Large intestine (tissue), 3 donors: ENCODE data around the gene RERE. TPM values are rescaled to one million over a fixed set of nuclear protein-coding genes. Genes with fewer than 3 reads are reported as not detected.

Experiments
- DNase-seq, 2 donors: peaks; one replicate each; pipeline versions ENCODE4 v3.0.0 to v3.0.0-alpha.2; 2013
- H3K27ac ChIP-seq: one replicate; pipeline ENCODE4 v1.5.1; 2013; ENCODE audit warnings: low read length
- H3K27me3 ChIP-seq: 2 replicates; pipeline ENCODE4 v1.6.1; 2013; ENCODE audit warnings: low read length; ENCODE audit not compliant: control insufficient read depth, insufficient read depth
- H3K36me3 ChIP-seq: 2 replicates; pipeline ENCODE4 v1.6.1; 2013; ENCODE audit warnings: low read length; ENCODE audit not compliant: control insufficient read depth, insufficient read depth
- H3K4me1 ChIP-seq: one replicate; pipeline ENCODE4 v1.6.1; 2013; ENCODE audit warnings: low read length; ENCODE audit not compliant: control insufficient read depth, insufficient read depth
- H3K4me3 ChIP-seq: one replicate; pipeline ENCODE4 v1.5.1; 2013; ENCODE audit warnings: low read length
- H3K9me3 ChIP-seq: one replicate; pipeline ENCODE4 v1.6.1; 2013; ENCODE audit warnings: mild to moderate bottlenecking, low read depth, low read length, moderate library complexity; ENCODE audit not compliant: control insufficient read depth
- WGBS: methylation state at CpG from one replicate; pipeline ENCODE4 v1.1.5; 2013; ENCODE audit warnings: low lambda C conversion rate; ENCODE audit not compliant: insufficient coverage; 5-methylcytosine and 5-hydroxymethylcytosine counted together
- polyA plus RNA-seq: library from polyadenylated mRNA; unstranded; fragments of 120-200 nt; gene quantifications from one replicate; pipeline ENCODE4 v1.2.1, GENCODE V29; 2013

The RERE gene
- polyA plus RNA-seq, 1 donor, result 62.3 TPM

- no CpG with 5 or more reads among the region's 25 CpGs for WGBS
- Histone ChIP-seq H3K9me3 (no peaks in the 10 kb centered on the region), H3K4me3 (no peak overlapping the region), H3K27ac (no peak overlapping the region), H3K36me3 (no peaks in the 10 kb centered on the region), H3K27me3 (no peaks in the 10 kb centered on the region), H3K4me1 (no peaks in the 10 kb centered on the region)
- no peak for DNase-seq
Measured at GRCh38 chr1:8337776-8338525, 479.5 kb downstream of the RERE start.

DNA sequence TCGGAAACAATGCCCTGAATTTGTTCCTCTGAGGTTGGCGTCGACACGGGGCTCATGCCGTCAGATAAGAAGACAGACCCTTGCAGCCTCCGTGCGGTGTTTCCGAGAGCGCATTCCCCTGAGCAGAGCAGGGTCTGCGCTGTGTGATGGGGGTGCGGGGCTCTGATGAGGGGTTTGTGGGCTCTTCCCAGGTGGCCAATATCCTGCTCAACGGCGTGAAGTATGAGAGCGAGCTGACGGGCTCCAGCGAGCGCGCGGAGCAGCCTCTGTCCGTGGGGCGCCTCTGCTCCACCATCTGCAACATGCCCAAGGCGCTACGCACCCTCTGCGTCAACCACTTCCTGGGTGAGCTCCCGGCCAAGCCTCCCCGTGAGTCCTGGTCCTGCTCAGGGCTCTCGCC is 482.2 kb downstream of the RERE start:
- WGBS, result no CpG with 5 or more reads among the region's 27 CpGs
- no peaks in the 10 kb centered on the region for H3K36me3 ChIP-seq
- no peak for DNase-seq

DNA sequence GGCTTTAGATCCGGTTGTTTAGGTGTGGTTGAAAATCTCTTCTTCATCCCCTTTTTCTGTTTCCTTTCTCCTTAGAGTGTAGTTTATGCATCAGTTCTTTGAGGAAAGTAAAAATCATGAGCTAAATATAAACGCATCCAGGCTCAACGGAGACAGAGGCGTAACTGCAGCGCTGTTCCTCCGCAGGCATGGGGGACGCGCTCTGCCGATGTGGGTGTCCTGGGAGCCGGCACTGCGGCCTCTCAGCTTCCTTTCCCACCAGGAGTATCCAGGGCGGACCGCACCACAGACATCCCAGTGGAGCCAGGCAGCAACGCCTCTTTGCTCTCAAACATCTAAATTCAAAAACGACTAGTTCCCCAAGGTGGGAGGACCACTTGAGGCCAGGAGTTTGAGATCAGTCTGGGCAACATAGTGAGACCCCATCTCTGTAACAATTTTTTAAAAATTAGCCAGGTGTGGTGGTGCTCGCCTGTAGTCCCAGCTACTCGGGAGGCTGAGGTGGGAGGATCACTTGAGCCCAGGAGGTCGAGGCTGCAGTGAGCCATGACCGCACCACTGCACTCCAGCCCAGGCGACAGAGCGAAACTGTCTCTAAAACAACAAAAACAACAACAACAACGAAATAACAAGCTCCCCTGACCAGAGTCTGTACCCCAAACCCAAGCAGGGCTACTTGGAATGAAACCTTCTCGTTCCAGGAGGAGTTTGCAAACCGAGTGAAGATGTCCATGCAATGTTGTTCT is 483.2 kb downstream of the RERE start:
- no CpG with 5 or more reads among the region's 24 CpGs for WGBS
- Histone ChIP-seq H3K4me1 (no peaks in the 10 kb centered on the region), H3K27ac (no peak overlapping the region), H3K4me3 (no peak overlapping the region), H3K27me3 (no peaks in the 10 kb centered on the region), H3K9me3 (no peaks in the 10 kb centered on the region), H3K36me3 (no peaks in the 10 kb centered on the region)
- no peak for DNase-seq

More for the DNA sequence above, 482.2 kb downstream of the RERE start:
- Histone ChIP-seq H3K4me3 (no peak overlapping the region), H3K9me3 (no peaks in the 10 kb centered on the region), H3K4me1 (no peaks in the 10 kb centered on the region), H3K27ac (no peak overlapping the region), H3K27me3 (no peaks in the 10 kb centered on the region)

- DNase-seq, result no peak
- no peaks in the 10 kb centered on the region for H3K36me3 ChIP-seq
- no peaks in the 10 kb centered on the region for H3K9me3 ChIP-seq
- no peak overlapping the region for H3K27ac ChIP-seq
- no CpG with 5 or more reads among the region's 16 CpGs for WGBS
- no peaks in the 10 kb centered on the region for H3K4me1 ChIP-seq
- no peak overlapping the region for H3K4me3 ChIP-seq
- no peaks in the 10 kb centered on the region for H3K27me3 ChIP-seq
Measured at GRCh38 chr1:8333246-8333987, 484.0 kb downstream of the RERE start.

DNA sequence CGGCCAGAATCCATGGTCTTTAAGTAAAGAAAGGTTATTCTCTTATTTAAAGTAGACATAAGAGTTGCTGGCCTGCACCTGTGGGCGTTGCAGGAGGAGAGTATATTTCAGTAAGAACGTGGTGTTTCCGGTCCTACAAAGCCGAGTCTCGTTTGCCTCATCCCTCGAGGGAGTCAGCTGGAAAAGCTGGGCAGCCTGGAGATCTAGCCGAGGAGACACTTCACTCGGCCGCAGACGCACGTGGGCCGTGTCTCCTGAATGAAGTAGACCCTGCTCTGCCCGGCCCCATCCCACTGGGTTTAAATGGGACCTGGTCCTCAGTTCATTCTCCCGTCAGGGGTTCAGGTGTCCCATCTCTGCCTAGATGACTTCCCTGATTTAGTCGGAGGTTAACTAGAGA is 484.6 kb downstream of the RERE start:
- H3K4me3 ChIP-seq, result no peak overlapping the region
- no peaks in the 10 kb centered on the region for H3K27me3 ChIP-seq
- no peaks in the 10 kb centered on the region for H3K36me3 ChIP-seq
- WGBS, result 90% methylated on average over 2 of the region's 16 CpGs
- no peaks in the 10 kb centered on the region for H3K4me1 ChIP-seq
- no peak overlapping the region for H3K27ac ChIP-seq
- DNase-seq, result no peak
- H3K9me3 ChIP-seq, result no peaks in the 10 kb centered on the region

DNA sequence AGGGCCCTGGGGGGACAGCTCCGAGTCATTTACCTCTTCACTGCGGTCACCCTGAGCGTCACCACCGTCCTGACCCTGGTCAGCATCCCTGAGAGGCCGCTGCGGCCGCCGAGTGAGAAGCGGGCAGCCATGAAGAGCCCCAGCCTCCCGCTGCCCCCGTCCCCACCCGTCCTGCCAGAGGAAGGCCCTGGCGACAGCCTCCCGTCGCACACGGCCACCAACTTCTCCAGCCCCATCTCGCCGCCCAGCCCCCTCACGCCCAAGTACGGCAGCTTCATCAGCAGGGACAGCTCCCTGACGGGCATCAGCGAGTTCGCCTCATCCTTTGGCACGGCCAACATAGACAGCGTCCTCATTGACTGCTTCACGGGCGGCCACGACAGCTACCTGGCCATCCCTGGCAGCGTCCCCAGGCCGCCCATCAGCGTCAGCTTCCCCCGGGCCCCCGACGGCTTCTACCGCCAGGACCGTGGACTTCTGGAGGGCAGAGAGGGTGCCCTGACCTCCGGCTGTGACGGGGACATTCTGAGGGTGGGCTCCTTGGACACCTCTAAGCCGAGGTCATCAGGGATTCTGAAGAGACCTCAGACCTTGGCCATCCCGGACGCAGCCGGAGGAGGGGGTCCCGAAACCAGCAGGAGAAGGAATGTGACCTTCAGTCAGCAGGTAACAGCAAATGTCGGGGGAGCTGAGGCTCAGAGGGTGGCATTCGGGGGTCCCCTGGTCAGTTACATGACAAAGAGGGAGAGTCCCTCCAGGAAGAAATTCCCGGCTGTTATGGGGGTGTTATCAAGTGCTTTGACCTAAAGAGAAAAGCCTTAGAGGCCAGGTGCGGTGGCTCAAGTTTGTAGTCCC is 486.9 kb downstream of the RERE start:
- Histone ChIP-seq H3K36me3 (no peaks in the 10 kb centered on the region), H3K27me3 (no peaks in the 10 kb centered on the region), H3K4me3 (no peak overlapping the region), H3K4me1 (no peaks in the 10 kb centered on the region), H3K9me3 (no peaks in the 10 kb centered on the region), H3K27ac (no peak overlapping the region)
- no CpG with 5 or more reads among the region's 47 CpGs for WGBS
- DNase-seq, result no peak

- WGBS, result 100% methylated on average over 2 of the region's 14 CpGs
- H3K4me3 ChIP-seq, result no peak overlapping the region
- no peak overlapping the region for H3K27ac ChIP-seq
- H3K9me3 ChIP-seq, result no peaks in the 10 kb centered on the region
- no peaks in the 10 kb centered on the region for H3K36me3 ChIP-seq
- no peaks in the 10 kb centered on the region for H3K27me3 ChIP-seq
- DNase-seq, result no peak
- H3K4me1 ChIP-seq, result no peaks in the 10 kb centered on the region
Measured at GRCh38 chr1:8329858-8330257, 487.6 kb downstream of the RERE start.

GRCh38 chr1:8329439-8329838 is 488.0 kb downstream of the RERE start:
- no peak overlapping the region for H3K27ac ChIP-seq
- WGBS, result no CpG with 5 or more reads among the region's 12 CpGs
- DNase-seq, result no peak

DNA sequence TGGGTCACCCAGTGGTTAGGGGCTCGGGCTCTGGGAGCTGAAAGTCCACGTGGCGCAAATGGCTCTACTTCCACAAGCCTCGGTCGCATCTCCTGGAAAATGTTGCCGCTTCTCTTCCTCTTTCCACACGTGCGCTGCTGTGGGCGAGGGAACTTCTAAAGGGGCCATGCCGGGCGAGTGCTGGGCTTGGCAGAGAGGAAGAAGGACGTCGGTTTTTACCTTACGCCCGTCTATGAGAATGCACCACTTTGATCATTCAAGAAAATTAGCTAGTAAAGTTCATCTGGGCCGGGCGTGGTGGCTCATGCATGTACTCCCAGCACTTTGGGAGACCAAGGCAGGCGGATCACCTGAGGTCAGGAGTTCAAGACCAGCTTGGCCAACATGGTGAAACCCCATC is 489.2 kb downstream of the RERE start:
- DNase-seq, result no peak
- Histone ChIP-seq H3K27ac (no peak overlapping the region), H3K4me3 (no peak overlapping the region), H3K27me3 (no peaks in the 10 kb centered on the region), H3K9me3 (no peaks in the 10 kb centered on the region), H3K36me3 (no peaks in the 10 kb centered on the region), H3K4me1 (no peaks in the 10 kb centered on the region)
- no CpG with 5 or more reads among the region's 18 CpGs for WGBS

More at GRCh38 chr1:8329439-8329838, 488.0 kb downstream of the RERE start:
- Histone ChIP-seq H3K4me3 (no peak overlapping the region), H3K9me3 (no peaks in the 10 kb centered on the region), H3K27me3 (no peaks in the 10 kb centered on the region), H3K4me1 (no peaks in the 10 kb centered on the region), H3K36me3 (no peaks in the 10 kb centered on the region)

- H3K27ac ChIP-seq, result no peak overlapping the region
- DNase-seq, result no peak
- no peak overlapping the region for H3K4me3 ChIP-seq
- no peaks in the 10 kb centered on the region for H3K27me3 ChIP-seq
- H3K4me1 ChIP-seq, result no peaks in the 10 kb centered on the region
- H3K9me3 ChIP-seq, result no peaks in the 10 kb centered on the region
- WGBS, result no CpG with 5 or more reads among the region's 13 CpGs
- no peaks in the 10 kb centered on the region for H3K36me3 ChIP-seq
Measured at GRCh38 chr1:8326265-8326664, 491.2 kb downstream of the RERE start.
